Esophagus squamous epithelium (tissue), 5 donors: Measurements from ENCODE around the gene ATP2B2. TPM values are rescaled to one million over a fixed set of nuclear protein-coding genes. Genes with fewer than 3 reads are reported as not detected.

Experiments used
- DNase-seq: peaks from one replicate; lab custom pipeline; 2025; lab: John Stamatoyannopoulos, UW
- H3K27ac ChIP-seq, 4 donors: fragments of 200-600 bp; sonication (generic); one replicate each; pipeline ENCODE4 v1.5.1; 2016 to 2019; ENCODE audit warnings: mild to moderate bottlenecking in 1 of 4
- H3K27me3 ChIP-seq, 4 donors: fragments of 200-600 bp; sonication (generic); 1 replicate in 3 of 4; 2 replicates in 1 of 4; pipeline versions ENCODE4 v1.5.1 to v1.6.0; 2017 to 2021; ENCODE audit warnings: antibody characterized with exemption in 1 of 4
- H3K36me3 ChIP-seq, 3 donors: fragments of 200-600 bp; sonication (generic); one replicate each; pipeline ENCODE4 v1.5.1; 2016 to 2019
- H3K4me1 ChIP-seq, 3 donors: fragments of 200-600 bp; sonication (generic); one replicate each; pipeline ENCODE4 v1.5.1; 2017 to 2019
- H3K4me3 ChIP-seq, 4 donors: fragments of 200-600 bp; sonication (generic); 1 replicate in 3 of 4; 2 replicates in 1 of 4; pipeline ENCODE4 v1.5.1; 2016 to 2019; ENCODE audit warnings: mild to moderate bottlenecking in 2 of 4, moderate library complexity in 1 of 4
- H3K9me3 ChIP-seq, 3 donors: fragments of 200-600 bp; sonication (generic); one replicate each; pipeline ENCODE4 v1.5.1; 2016 to 2019
- CTCF ChIP-seq, 6 experiments: fragments of 450-650 bp in 4 of 6; fragments of 200-600 bp in 2 of 6; sonication (generic) in 2 of 6; IDR thresholded peaks; one replicate each; pipeline ENCODE4 v1.5.1; 2016 to 2019; ENCODE audit warnings: antibody characterized with exemption in 6 of 6, mild to moderate bottlenecking in 4 of 6, moderate library complexity in 4 of 6
- POLR2A ChIP-seq, 4 donors: fragments of 450-650 bp; IDR thresholded peaks; one replicate each; pipeline ENCODE4 v1.6.1; 2017; ENCODE audit warnings: antibody characterized with exemption in 4 of 4, mild to moderate bottlenecking in 4 of 4, moderate library complexity in 3 of 4
- WGBS, 2 donors: methylation state at CpG; one replicate each; pipeline ENCODE4 v1.1.5; 2018; 5-methylcytosine and 5-hydroxymethylcytosine counted together
- intact Hi-C: fragments of 100-400 bp; cut with DNase I; formaldehyde crosslinking; loops from one replicate; pipeline ENCODE4 v1.15.0; 2022
- total RNA-seq, 4 donors: library from RNA; depleted of rRNA; stranded (reverse); fragments of >200 nt; gene quantifications; one replicate each; pipeline ENCODE4 v1.1.0, GENCODE V29; 2016
- donor health status: DM: yes; HTN: yes; CAD: no.

The ATP2B2 gene
- total RNA-seq, 4 donors from 2014 or later: 0.31 to 0.57 (median 0.42) TPM

GRCh38 chr3:10337323-10338163, 167.8 kb downstream of the ATP2B2 start:
- Histone ChIP-seq H3K4me1 (no peaks in the 10 kb centered on the region), H3K27ac (no peak overlapping the region), H3K4me3 (no peak overlapping the region), H3K9me3 (no peaks in the 10 kb centered on the region), H3K27me3 (peaks cover 0 to 28% (median 0%) of the 10 kb centered on the region in 4 donors), H3K36me3 (no peaks in the 10 kb centered on the region)
- intact Hi-C loops: no loop called here
- 60 to 69% methylated on average over 5 to 6 of the region's 20 CpGs for WGBS, 2 donors
- no peak for TF ChIP-seq POLR2A (IDR thresholded peaks at IDR 0.05)
- no peak for DNase-seq

- DNase-seq: no peak
- H3K27me3 ChIP-seq: peaks cover 0 to 28% (median 0%) of the 10 kb centered on the region in 4 donors
- H3K9me3 ChIP-seq: no peaks in the 10 kb centered on the region
- H3K27ac ChIP-seq: no peak overlapping the region
- TF ChIP-seq CTCF (IDR thresholded peaks at IDR 0.05) (no peak), POLR2A (IDR thresholded peaks at IDR 0.05) (no peak)
- no peaks in the 10 kb centered on the region for H3K36me3 ChIP-seq
- no peaks in the 10 kb centered on the region for H3K4me1 ChIP-seq
- intact Hi-C loops: no loop called here
- no peak overlapping the region for H3K4me3 ChIP-seq
- WGBS, 2 donors: no CpG with 5 or more reads among the region's 11 CpGs
These were observed 168.6 kb downstream of the ATP2B2 start for GRCh38 chr3:10336761-10337160.

- intact Hi-C loops: no loop called here
- H3K4me3 ChIP-seq: no peak overlapping the region
- H3K27me3 ChIP-seq: peaks cover 0 to 33% (median 0%) of the 10 kb centered on the region in 4 donors
- 74 to 77% methylated on average over 16 of the region's 29 CpGs for WGBS, 2 donors
- no peak for TF ChIP-seq POLR2A (IDR thresholded peaks at IDR 0.05)
- no peak for TF ChIP-seq CTCF (IDR thresholded peaks at IDR 0.05)
- H3K36me3 ChIP-seq: no peaks in the 10 kb centered on the region
- H3K27ac ChIP-seq: no peak overlapping the region
- no peaks in the 10 kb centered on the region for H3K9me3 ChIP-seq
- H3K4me1 ChIP-seq: no peaks in the 10 kb centered on the region
- DNase-seq: no peak
These were observed 169.3 kb downstream of the ATP2B2 start for GRCh38 chr3:10335871-10336622.

- no peak for DNase-seq
- 33 to 50% methylated on average over 1 of the region's 4 CpGs for WGBS, 2 donors
- Histone ChIP-seq H3K36me3 (no peaks in the 10 kb centered on the region), H3K27me3 (peaks cover 0 to 41% (median 0%) of the 10 kb centered on the region in 4 donors), H3K27ac (no peak overlapping the region), H3K4me3 (no peak overlapping the region), H3K9me3 (no peaks in the 10 kb centered on the region), H3K4me1 (no peaks in the 10 kb centered on the region)
- TF ChIP-seq CTCF (IDR thresholded peaks at IDR 0.05) (no peak), POLR2A (IDR thresholded peaks at IDR 0.05) (no peak)
- intact Hi-C loops: no loop called here
These were observed 170.1 kb downstream of the ATP2B2 start for GRCh38 chr3:10335190-10335738.

- peaks cover 0 to 49% (median 0%) of the 10 kb centered on the region in 4 donors for H3K27me3 ChIP-seq
- TF ChIP-seq POLR2A (IDR thresholded peaks at IDR 0.05): no peak
- peak in 1 of 6 experiments; percentile 35 for TF ChIP-seq CTCF (IDR thresholded peaks at IDR 0.05)
- intact Hi-C loops: no loop called here
- no peak overlapping the region for H3K27ac ChIP-seq
- H3K4me3 ChIP-seq: no peak overlapping the region
- no peak for DNase-seq
- H3K9me3 ChIP-seq: no peaks in the 10 kb centered on the region
- no peaks in the 10 kb centered on the region for H3K36me3 ChIP-seq
- 48 to 71% methylated on average over 5 of the region's 12 CpGs for WGBS, 2 donors
- no peaks in the 10 kb centered on the region for H3K4me1 ChIP-seq
These were observed 170.9 kb downstream of the ATP2B2 start for GRCh38 chr3:10334459-10334858.
